Thoracic aorta (tissue), 2 donors: ENCODE results near the gene KIRREL2. TPM values are rescaled to one million over a fixed set of nuclear protein-coding genes. Genes with fewer than 3 reads are reported as not detected.

ENCODE experiments used
- ATAC-seq: fragments of 150-250 bp; one replicate; pipeline ENCODE4 v1.8.0; 2017; ENCODE audit warnings: low read depth; ENCODE audit not compliant: insufficient number of reproducible peaks, low FRiP score
- DNase-seq: peaks from one replicate; pipeline ENCODE4 v3.0.0-alpha.2; 2020; ENCODE audit warnings: low spot score
- H3K27ac ChIP-seq, 2 donors: fragments of 200-600 bp; sonication (generic); 1 replicate in 1 of 2; 2 replicates in 1 of 2; pipeline ENCODE4 v1.5.1; 2016; ENCODE audit warnings: mild to moderate bottlenecking in 2 of 2, moderate library complexity in 2 of 2
- H3K27me3 ChIP-seq: fragments of 200-600 bp; sonication (generic); replicated peaks from 2 replicates; pipeline ENCODE4 v1.6.0; 2016; ENCODE audit warnings: mild to moderate bottlenecking; ENCODE audit not compliant: insufficient read depth
- H3K36me3 ChIP-seq: fragments of 200-600 bp; sonication (generic); one replicate; pipeline ENCODE4 v1.5.1; 2016
- H3K4me1 ChIP-seq, 2 donors: fragments of 200-600 bp; sonication (generic); 1 replicate in 1 of 2; 2 replicates in 1 of 2; pipeline versions ENCODE4 v1.5.1 to v1.6.0; 2016; ENCODE audit warnings: low read depth in 2 of 2, mild to moderate bottlenecking in 1 of 2; ENCODE audit not compliant: control insufficient read depth in 1 of 2
- H3K4me3 ChIP-seq: fragments of 200-600 bp; sonication (generic); 2 replicates; pipeline ENCODE4 v1.5.1; 2016; ENCODE audit warnings: mild to moderate bottlenecking
- H3K9me3 ChIP-seq: fragments of 200-600 bp; sonication (generic); 2 replicates; pipeline ENCODE4 v1.5.1; 2016
- total RNA-seq, 2 donors: library from RNA; depleted of rRNA; stranded (reverse); fragments of >200 nt; gene quantifications; one replicate each; pipeline versions ENCODE4 v1.1.0 to v1.2.3, GENCODE V29; 2016
- TF ChIP-seq, protein P1 (sequence below): fragments of 200-600 bp; sonication (generic); IDR thresholded peaks from one replicate; pipeline ENCODE4 v1.5.1; 2019; ENCODE audit warnings: antibody characterized with exemption

KIRREL2 gene
- total RNA-seq, 2 donors from 2014 or later, result 0.92 TPM; not detected in 1

- TF ChIP-seq, protein P1, sequence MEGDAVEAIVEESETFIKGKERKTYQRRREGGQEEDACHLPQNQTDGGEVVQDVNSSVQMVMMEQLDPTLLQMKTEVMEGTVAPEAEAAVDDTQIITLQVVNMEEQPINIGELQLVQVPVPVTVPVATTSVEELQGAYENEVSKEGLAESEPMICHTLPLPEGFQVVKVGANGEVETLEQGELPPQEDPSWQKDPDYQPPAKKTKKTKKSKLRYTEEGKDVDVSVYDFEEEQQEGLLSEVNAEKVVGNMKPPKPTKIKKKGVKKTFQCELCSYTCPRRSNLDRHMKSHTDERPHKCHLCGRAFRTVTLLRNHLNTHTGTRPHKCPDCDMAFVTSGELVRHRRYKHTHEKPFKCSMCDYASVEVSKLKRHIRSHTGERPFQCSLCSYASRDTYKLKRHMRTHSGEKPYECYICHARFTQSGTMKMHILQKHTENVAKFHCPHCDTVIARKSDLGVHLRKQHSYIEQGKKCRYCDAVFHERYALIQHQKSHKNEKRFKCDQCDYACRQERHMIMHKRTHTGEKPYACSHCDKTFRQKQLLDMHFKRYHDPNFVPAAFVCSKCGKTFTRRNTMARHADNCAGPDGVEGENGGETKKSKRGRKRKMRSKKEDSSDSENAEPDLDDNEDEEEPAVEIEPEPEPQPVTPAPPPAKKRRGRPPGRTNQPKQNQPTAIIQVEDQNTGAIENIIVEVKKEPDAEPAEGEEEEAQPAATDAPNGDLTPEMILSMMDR, result no peak
- Histone ChIP-seq H3K9me3 (no peaks in the 10 kb centered on the region), H3K4me3 (peak overlapping the region; percentile 45), H3K36me3 (no peaks in the 10 kb centered on the region), H3K4me1 (peaks cover 3 to 8% of the 10 kb centered on the region in 2 donors), H3K27ac (no peak overlapping the region), H3K27me3 (peaks cover 9% of the 10 kb centered on the region)
- ATAC-seq (no peak), DNase-seq (no peak)
Observed at GRCh38 chr19:35845215-35846037, 11.3 kb upstream of the KIRREL2 start.

DNA sequence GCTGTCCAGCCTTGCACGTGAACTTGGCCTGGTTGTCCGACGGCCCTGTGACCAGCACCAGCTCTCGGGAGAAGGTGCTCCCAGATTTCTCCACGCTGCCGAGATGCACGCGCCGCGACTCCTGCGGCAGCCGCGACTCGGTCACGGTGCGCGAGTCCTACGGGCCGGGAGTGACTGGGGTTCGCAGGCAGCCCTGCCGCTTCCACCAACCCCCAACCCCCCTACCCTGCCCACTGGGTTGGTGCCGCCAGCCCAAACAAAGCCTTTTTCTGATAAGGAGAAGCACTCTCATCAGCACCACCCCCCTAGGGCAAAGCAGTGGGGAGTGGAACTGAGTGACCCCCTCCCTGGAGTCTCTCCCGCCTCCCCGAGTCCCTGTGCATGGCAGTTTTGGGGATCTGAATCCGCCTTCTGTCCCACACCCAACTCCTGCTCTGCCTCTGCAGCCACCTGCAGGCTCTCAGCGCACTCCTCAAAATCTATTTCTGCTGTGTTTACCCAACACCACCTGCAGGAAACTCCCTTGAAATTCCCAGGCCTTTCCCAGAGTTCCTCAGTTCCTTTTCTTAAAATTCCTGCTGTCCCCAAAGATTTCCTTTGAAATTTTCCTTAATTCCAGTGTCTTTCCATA is 10.6 kb upstream of the KIRREL2 start:
- H3K27me3 ChIP-seq, result peaks cover 9% of the 10 kb centered on the region
- no peak for ATAC-seq

GRCh38 chr19:35847911-35848310 is 8.8 kb upstream of the KIRREL2 start:
- Histone ChIP-seq H3K9me3 (no peaks in the 10 kb centered on the region), H3K27me3 (peaks cover 9% of the 10 kb centered on the region), H3K36me3 (no peaks in the 10 kb centered on the region), H3K27ac (no peak overlapping the region), H3K4me1 (peaks cover 3 to 8% of the 10 kb centered on the region in 2 donors), H3K4me3 (no peak overlapping the region)
- TF ChIP-seq, protein P1, result no peak
- ATAC-seq (no peak), DNase-seq (no peak)

More for the DNA sequence above, 10.6 kb upstream of the KIRREL2 start:
- peak overlapping the region; percentile 45 for H3K4me3 ChIP-seq
- no peaks in the 10 kb centered on the region for H3K9me3 ChIP-seq
- peaks cover 3 to 8% of the 10 kb centered on the region in 2 donors for H3K4me1 ChIP-seq
- no peak overlapping the region for H3K27ac ChIP-seq
- no peak for DNase-seq
- TF ChIP-seq, protein P1, result no peak
- H3K36me3 ChIP-seq, result no peaks in the 10 kb centered on the region

DNA sequence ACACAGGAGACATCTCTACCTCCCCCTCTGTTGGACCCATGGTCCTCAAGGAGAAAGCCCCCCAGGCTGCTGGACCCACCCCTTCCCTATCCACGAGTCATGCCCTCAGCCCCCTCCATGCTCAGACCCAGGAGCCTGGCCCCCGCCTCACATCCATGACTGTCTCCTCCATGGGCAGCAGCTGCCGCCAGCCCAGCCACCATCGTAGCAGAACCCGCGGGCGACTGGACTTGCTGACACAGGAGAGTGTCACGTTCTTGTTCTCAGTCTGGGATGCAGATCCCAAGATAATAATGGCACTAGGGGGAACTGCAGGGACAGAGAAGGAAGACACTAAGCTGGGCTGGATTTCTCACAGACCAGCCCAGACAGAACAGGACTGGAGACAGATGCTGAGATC is 8.2 kb upstream of the KIRREL2 start:
- Histone ChIP-seq H3K36me3 (no peaks in the 10 kb centered on the region), H3K9me3 (no peaks in the 10 kb centered on the region), H3K27ac (no peak overlapping the region), H3K27me3 (peaks cover 9% of the 10 kb centered on the region), H3K4me1 (peaks cover 3 to 8% of the 10 kb centered on the region in 2 donors), H3K4me3 (no peak overlapping the region)
- TF ChIP-seq, protein P1, result no peak
- DNase-seq, result no peak
- no peak for ATAC-seq

GRCh38 chr19:35848919-35849505 is 7.7 kb upstream of the KIRREL2 start:
- TF ChIP-seq, protein P1, result no peak
- ATAC-seq (no peak), DNase-seq (no peak)
- Histone ChIP-seq H3K27ac (no peak overlapping the region), H3K4me1 (peaks cover 3 to 8% of the 10 kb centered on the region in 2 donors), H3K9me3 (no peaks in the 10 kb centered on the region), H3K27me3 (peaks cover 9% of the 10 kb centered on the region), H3K4me3 (no peak overlapping the region), H3K36me3 (no peaks in the 10 kb centered on the region)
